Choroid plexus epithelial cell (primary cell): Measurements from ENCODE around the gene TEX2.
A peak's percentile ranks its signal among the peaks of the same experiment; 100 is the strongest.

Source experiments
- DNase-seq: peaks from one replicate; pipeline ENCODE4 v3.0.0-alpha.2; 2010; ENCODE audit warnings: low read depth
- H3K4me3 ChIP-seq: 2 replicates; pipeline ENCODE4 v1.5.1; 2011; ENCODE audit warnings: low read depth, mild to moderate bottlenecking, control low read depth, low read length, moderate library complexity
- CTCF ChIP-seq: conservative IDR thresholded peaks from 2 replicates; pipeline ENCODE4 v1.5.1; 2011; ENCODE audit warnings: low read depth, mild to moderate bottlenecking, control low read depth, inconsistent platforms, low read length, moderate library complexity

Gene TEX2

DNA sequence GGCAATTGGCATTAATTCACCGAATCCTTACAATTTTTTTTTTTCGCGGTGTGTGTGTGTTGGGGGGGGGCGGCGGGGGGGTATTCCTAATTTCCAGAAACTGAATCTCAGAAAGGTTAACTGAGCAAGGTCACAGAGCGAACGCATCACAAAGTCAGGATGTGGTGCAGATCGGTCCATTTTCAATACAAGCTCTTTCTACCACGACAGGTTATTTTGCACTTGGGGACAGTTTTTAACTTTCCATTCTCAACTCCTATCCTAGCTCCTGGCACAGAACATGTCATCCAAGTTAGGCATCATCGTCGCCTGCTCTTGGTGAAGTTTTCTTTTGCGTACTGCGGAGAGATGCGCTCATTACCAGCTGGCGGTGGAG lies 117.7 kb downstream of the TEX2 start:
- TF ChIP-seq CTCF: no peak
- peak overlapping the region; percentile 85 for H3K4me3 ChIP-seq
- DNase-seq: no peak

DNA sequence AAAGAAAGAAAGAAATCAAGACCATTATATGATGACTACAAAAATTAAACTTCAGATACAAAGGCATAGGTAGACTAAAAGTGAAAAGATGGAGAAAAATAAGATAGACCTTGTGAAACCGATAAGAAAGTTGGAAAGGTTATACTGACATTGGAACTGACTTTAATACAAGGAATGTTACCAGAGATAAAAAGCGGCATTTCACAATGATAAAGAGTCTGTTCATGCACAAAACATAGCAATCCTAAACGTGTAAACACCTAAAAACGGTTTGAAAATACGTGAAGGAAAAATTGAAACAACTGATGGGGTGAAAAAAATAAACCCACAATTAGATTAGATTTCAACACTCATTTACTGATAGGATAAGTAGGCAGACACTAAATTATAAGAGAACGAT lies 123.5 kb downstream of the TEX2 start:
- DNase-seq: no peak
- H3K4me3 ChIP-seq: no peak overlapping the region
- no peak for TF ChIP-seq CTCF

DNA sequence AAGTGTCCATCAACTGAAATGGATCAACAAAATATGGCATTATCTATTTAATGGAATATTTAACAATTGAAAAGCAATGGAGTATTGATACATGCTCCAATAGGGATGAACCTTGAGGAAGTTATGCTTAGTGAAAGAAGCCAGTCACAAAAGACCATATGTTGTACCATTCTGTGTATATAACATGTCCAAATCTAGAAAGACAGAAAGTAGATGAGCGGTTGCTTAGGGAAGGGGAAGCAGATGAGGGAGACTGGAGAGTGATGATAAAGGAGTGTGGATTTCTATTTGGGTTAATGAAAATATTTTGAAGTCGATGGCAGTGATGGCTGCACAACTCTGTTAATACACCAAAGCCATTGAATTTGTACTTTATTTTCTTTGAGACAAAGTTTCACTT lies 124.6 kb downstream of the TEX2 start:
- no peak overlapping the region for H3K4me3 ChIP-seq
- TF ChIP-seq CTCF: no peak
- no peak for DNase-seq

DNA sequence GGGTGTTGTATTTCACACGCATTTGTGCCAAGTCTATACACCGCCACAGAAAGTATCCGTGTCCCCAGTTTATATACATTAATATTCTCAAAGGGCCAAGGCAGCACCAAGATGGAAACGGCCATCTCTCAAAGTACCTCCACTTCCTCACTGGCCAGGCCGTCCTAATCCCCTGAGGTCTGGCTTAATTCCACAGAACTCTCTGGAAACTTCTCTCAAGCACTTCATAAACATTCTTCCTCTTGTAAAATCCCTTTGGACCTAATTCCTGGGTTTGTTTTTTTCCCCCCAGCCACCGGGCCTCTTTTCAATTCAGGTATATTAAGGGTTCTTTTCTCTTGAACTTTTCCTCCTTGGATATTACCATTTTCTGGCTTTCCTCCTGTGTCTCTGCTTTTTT lies 128.1 kb downstream of the TEX2 start:
- DNase-seq: no peak
- no peak for TF ChIP-seq CTCF
- no peak overlapping the region for H3K4me3 ChIP-seq

DNA sequence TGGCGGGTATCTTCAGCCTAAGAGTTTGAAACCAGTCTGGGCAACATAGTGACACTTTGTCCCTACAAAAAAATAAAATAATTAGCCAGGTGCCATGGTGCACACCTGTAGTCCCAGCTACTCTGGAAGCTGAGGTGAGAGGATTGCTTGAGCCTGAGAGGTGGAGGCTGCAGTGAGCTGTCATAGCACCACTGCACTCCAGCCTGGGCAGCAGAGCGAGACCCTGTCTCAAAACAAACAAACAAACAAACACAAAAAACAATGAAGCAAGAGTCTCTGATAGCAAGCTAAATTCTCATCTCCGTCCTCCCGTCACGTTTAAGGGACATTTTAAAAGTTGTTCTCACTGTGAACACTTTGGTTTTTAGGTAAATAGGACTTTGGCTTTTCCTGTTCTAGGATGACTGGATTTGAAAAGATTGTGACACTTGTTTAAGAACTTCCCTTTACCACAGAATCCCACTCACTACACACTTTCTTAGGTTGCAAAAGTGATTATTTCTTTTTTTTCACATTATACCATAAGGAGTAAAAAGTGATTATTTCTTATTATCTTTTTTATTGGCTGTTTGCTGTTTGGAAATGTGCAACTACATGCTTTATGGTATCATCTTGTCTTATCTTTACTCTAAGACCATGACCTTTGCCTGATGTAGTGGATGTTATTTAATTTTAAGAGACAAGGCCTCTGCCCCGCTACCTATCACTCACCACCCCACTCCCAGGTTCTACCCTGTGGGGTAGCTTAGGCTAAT lies 128.7 kb downstream of the TEX2 start:
- DNase-seq: no peak
- H3K4me3 ChIP-seq: no peak overlapping the region
- TF ChIP-seq CTCF: no peak

- no peak overlapping the region for H3K4me3 ChIP-seq
- peak; percentile 70 for TF ChIP-seq CTCF
- DNase-seq: peak; percentile 87
Observed at GRCh38 chr17:64133546-64134215, 129.4 kb downstream of the TEX2 start.

DNA sequence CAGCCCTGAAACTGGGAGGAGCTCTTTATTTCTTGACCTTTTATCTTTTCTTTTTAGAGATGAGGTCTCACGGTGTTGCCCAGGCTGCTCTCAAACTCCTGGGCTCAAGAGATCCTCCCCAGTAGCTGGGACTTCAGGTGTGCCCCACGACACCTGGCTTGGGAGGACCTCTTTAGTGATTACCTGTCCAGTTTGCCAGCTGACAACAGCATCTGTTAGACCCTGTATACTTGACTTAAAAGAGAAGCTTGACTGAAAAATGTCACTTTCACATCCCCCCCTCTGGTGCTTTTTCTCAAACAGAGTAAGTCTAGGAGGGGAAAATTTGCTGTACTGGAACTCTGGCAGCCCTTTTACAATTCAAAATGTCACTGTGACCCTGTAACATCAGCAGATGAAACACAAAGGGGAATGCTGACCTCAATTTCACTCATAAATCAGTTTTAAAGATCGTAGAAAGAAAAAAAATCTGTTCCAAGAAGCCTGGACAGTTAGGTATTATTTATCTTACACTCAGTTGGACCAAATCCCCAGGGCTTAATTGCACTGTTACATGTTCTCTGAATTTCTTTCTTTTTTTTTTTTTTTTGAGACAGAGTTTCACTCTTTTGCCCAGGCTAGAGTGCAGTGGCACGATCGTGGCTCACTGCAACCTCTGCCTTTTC lies 131.3 kb downstream of the TEX2 start:
- DNase-seq: no peak
- no peak overlapping the region for H3K4me3 ChIP-seq
- no peak for TF ChIP-seq CTCF
